ENCODE measurements around the gene ANO6. TPM values are rescaled to one million over a fixed set of nuclear protein-coding genes. Genes with fewer than 3 reads are reported as not detected.

ANO6 gene
- total and polyA plus RNA-seq, 2 of the 4 experiments (the other 2 are of a cell fraction) = 21.6 to 41.0 TPM

GRCh38 chr12:45209784-45210183, 6.1 kb upstream of the ANO6 start:
- DNase-seq (no peak), ATAC-seq (ENCODE audit: low read depth) (no peak)
- no peak overlapping the region for H2BK5ac ChIP-seq (ENCODE audit: low read depth, low read length, poor library complexity, severe bottlenecking)
- H2BK120ac ChIP-seq (ENCODE audit: low read depth, low read length) = no peak overlapping the region
- H3K4ac ChIP-seq (ENCODE audit: low read depth, low read length) = no peak overlapping the region
- H2BK20ac ChIP-seq (ENCODE audit: low read depth, low read length) = no peak overlapping the region
- no peak overlapping the region for H4K91ac ChIP-seq (ENCODE audit: insufficient read depth, low read depth, low read length)
- no peak overlapping the region for H4K5ac ChIP-seq (ENCODE audit: low read depth, low read length)
- H3K4me3 ChIP-seq (ENCODE audit: insufficient read depth, low read depth, low read length) = no peak overlapping the region
- no peak overlapping the region for H2BK15ac ChIP-seq (ENCODE audit: low read depth, low read length)
- no peak overlapping the region for H2AK9ac ChIP-seq (replicated peaks; ENCODE audit: low read depth, low read length, poor library complexity)
- CTCF ChIA-PET = no interaction called here
- TF ChIP-seq CTCF (conservative IDR thresholded peaks at IDR 0.05; ENCODE audit: low read depth, low read length) (no peak), CEBPB (IDR thresholded peaks at IDR 0.05; ENCODE audit: low read depth, low read length) (no peak), MXI1 (IDR thresholded peaks at IDR 0.05; ENCODE audit: borderline replicate concordance, low read depth, low read length) (no peak), RAD21 (IDR thresholded peaks at IDR 0.05; ENCODE audit: low read length) (no peak), POLR2A (IDR thresholded peaks at IDR 0.05; ENCODE audit: low read depth, low read length) (no peak), NFE2L2 (IDR thresholded peaks at IDR 0.05; ENCODE audit: low read depth, low read length) (no peak), RCOR1 (IDR thresholded peaks at IDR 0.05; ENCODE audit: insufficient replicate concordance, low read length) (no peak), FOS (IDR thresholded peaks at IDR 0.05; ENCODE audit: low read depth, low read length) (no peak), CHD1 (IDR thresholded peaks at IDR 0.05; ENCODE audit: low read depth, low read length) (no peak), MAZ (IDR thresholded peaks at IDR 0.05; ENCODE audit: borderline replicate concordance, low read depth, low read length) (no peak), RFX5 (IDR thresholded peaks at IDR 0.05; ENCODE audit: low read depth, low read length) (no peak)
- TF ChIP-seq, protein P1, sequence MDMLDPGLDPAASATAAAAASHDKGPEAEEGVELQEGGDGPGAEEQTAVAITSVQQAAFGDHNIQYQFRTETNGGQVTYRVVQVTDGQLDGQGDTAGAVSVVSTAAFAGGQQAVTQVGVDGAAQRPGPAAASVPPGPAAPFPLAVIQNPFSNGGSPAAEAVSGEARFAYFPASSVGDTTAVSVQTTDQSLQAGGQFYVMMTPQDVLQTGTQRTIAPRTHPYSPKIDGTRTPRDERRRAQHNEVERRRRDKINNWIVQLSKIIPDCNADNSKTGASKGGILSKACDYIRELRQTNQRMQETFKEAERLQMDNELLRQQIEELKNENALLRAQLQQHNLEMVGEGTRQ (IDR thresholded peaks at IDR 0.05; ENCODE audit: low read depth, low read length) = no peak
- no peak overlapping the region for H2AFZ ChIP-seq (replicated peaks; ENCODE audit: low read length, poor library complexity)
- H3K36me3 ChIP-seq (ENCODE audit: control insufficient read depth, insufficient read depth, low read length) = no peaks in the 10 kb centered on the region
- H3K4me2 ChIP-seq (ENCODE audit: low read depth, low read length) = no peak overlapping the region
- 100% methylated on average over 1 of the region's 2 CpGs; no CpG with 5 or more reads in 1 of the 2 experiments for WGBS, 2 experiments (ENCODE audit: extremely low coverage in 2 of 2, insufficient read length in 1 of 2)
- no peak overlapping the region; the same call in 1 of the 2 replicates for H3K18ac ChIP-seq (ENCODE audit: low read depth, low read length)
- peaks cover 3% of the 10 kb centered on the region for H3K9me1 ChIP-seq (ENCODE audit: insufficient read depth, low read length)
- H2AK5ac ChIP-seq (ENCODE audit: low read depth, low read length) = no peak overlapping the region
- H4K8ac ChIP-seq (ENCODE audit: low read depth in 2 of 2, low read length in 2 of 2) = no peak overlapping the region
- POLR2A ChIA-PET (ENCODE audit: unreplicated experiment) = no interaction called here
- H4K20me1 ChIP-seq (ENCODE audit: insufficient read depth, low read length) = no peaks in the 10 kb centered on the region
- dilution Hi-C loops (cut with HindIII; ENCODE audit: low sequenced_read_pairs, unreplicated experiment) (no loop called here), in situ Hi-C loops (cut with MboI; ENCODE audit: low sequenced_read_pairs) (no loop called here), intact Hi-C loops (cut with micrococcal nuclease) (no loop called here)
- H3K79me1 ChIP-seq (ENCODE audit: low read depth in 1 of 2, low read length in 2 of 2) = peaks cover 0 to 4% of the 10 kb centered on the region in 2 experiments; a peak in 2 of 4 replicates
- no peak overlapping the region for H3K14ac ChIP-seq (replicated peaks; ENCODE audit: low read depth, low read length)
- no peak overlapping the region for H3K9ac ChIP-seq (ENCODE audit: low read depth, low read length)
- no peaks in the 10 kb centered on the region for H3K9me3 ChIP-seq (ENCODE audit: control insufficient read depth, insufficient read depth, low read length)
- H3K27ac ChIP-seq (ENCODE audit: insufficient read depth, low read length) = no peak overlapping the region
- H3K27me3 ChIP-seq (ENCODE audit: control insufficient read depth, insufficient read depth, low read length) = no peaks in the 10 kb centered on the region
- 0 out of 2 replicates have a peak, but pooled peaks cover 2% of the 10 kb centered on the region for H3K4me1 ChIP-seq (ENCODE audit: control insufficient read depth, insufficient read depth, low read length)
- no TSS peak for BruUV-seq (replicated peaks)
- H3K56ac ChIP-seq (ENCODE audit: extremely low read depth, insufficient read depth, low read length) = no peak overlapping the region
- H3K23ac ChIP-seq (ENCODE audit: low read depth, low read length) = no peak overlapping the region

Measured in IMR-90 (cell line).